HCT116 (cell line): Measurements from ENCODE around the gene SZT2. TPM values are rescaled to one million over a fixed set of nuclear protein-coding genes. Genes with fewer than 3 reads are reported as not detected.

ENCODE experiments used
- ATAC-seq: fragments of 200-7000 bp; cut with Tn5 transposase; 2 replicates; pipeline ENCODE4 v1.9.1; 2020; ENCODE audit warnings: mild to moderate bottlenecking, moderate library complexity
- BruUV-seq: library from RNA; stranded (reverse); fragments of 400-500 nt; replicated peaks from 2 replicates; lab custom pipeline; 2021; lab: Mats Ljungman, UMichigan
- CTCF ChIA-PET: fragments of 300-600 bp; sonication (Branson Sonifier 250); formaldehyde crosslinking; loops from one replicate; lab custom pipeline; 2021; ENCODE audit warnings: antibody characterized with exemption; lab: Charles Lee
- POLR2A ChIA-PET: fragments of 300-600, 350-600 bp; sonication (Branson Sonifier 250); formaldehyde crosslinking; loops from one replicate; lab custom pipeline; 2021; ENCODE audit warnings: antibody characterized with exemption; lab: Charles Lee
- RAD21 ChIA-PET, 2 experiments: fragments of 300-600 bp; sonication (Branson Sonifier 250); formaldehyde crosslinking; loops; one replicate each; lab custom pipeline; 2023; ENCODE audit warnings: low total read pairs in 2 of 2; ENCODE audit not compliant: uncharacterized antibody in 2 of 2, unreplicated experiment in 2 of 2, low non-redundant PET in 1 of 2; lab: Charles Lee
- DNase-seq: peaks from one replicate; pipeline ENCODE4 v3.0.0-alpha.2; 2010; ENCODE audit warnings: low read depth, low spot score
- H2AFZ ChIP-seq: fragments of 200-600 bp; shearing (Covaris generic), sonication (generic); 2 replicates; pipeline ENCODE4 v1.6.1; 2017; ENCODE audit warnings: low read depth, mixed run types, mixed read lengths, antibody characterized with exemption, low read length; ENCODE audit not compliant: poor library complexity, severe bottlenecking
- H3K27ac ChIP-seq: 2 replicates; pipeline ENCODE4 v1.5.1; 2012; ENCODE audit warnings: low read depth, low read length
- H3K27me3 ChIP-seq: fragments of 200-600 bp; sonication (generic); 2 replicates; pipeline ENCODE4 v1.6.1; 2016; ENCODE audit warnings: mixed run types, low read length, mixed read lengths; ENCODE audit not compliant: insufficient read depth
- H3K36me3 ChIP-seq, 2 experiments: fragments of 200-500 bp in 1 of 2; fragments of 200-600 bp in 1 of 2; sonication (Bioruptor generic) in 1 of 2; sonication (generic) in 1 of 2; 2 replicates each; pipeline versions ENCODE4 v1.5.1 to v1.6.1; 2014 to 2016; ENCODE audit warnings: low read length in 2 of 2, inconsistent platforms in 1 of 2, mixed read lengths in 1 of 2, mixed run types in 1 of 2; ENCODE audit not compliant: insufficient read depth in 2 of 2, control insufficient read depth in 1 of 2
- H3K4me1 ChIP-seq, 2 experiments: fragments of 200-600 bp in 1 of 2; sonication (generic) in 1 of 2; 2 replicates each; pipeline versions ENCODE4 v1.5.1 to v1.6.1; 2012 to 2017; ENCODE audit warnings: low read length in 2 of 2, inconsistent platforms in 1 of 2, mild to moderate bottlenecking in 1 of 2, mixed read lengths in 1 of 2, mixed run types in 1 of 2, moderate library complexity in 1 of 2; ENCODE audit not compliant: insufficient read depth in 2 of 2, control insufficient read depth in 1 of 2
- H3K4me2 ChIP-seq: fragments of 200-600 bp; sonication (generic); 2 replicates; pipeline ENCODE4 v1.6.1; 2017; ENCODE audit warnings: mixed run types, low read length, mixed read lengths
- H3K4me3 ChIP-seq, 2 experiments: fragments of 200-600 bp in 1 of 2; sonication (generic) in 1 of 2; replicated peaks in 1 of 2; 2 replicates each; pipeline ENCODE4 v1.5.1; 2011 to 2016; ENCODE audit warnings: low read length in 2 of 2, control low read depth in 1 of 2, low read depth in 1 of 2, mild to moderate bottlenecking in 1 of 2, mixed read lengths in 1 of 2, mixed run types in 1 of 2
- H3K79me2 ChIP-seq: fragments of 200-600 bp; sonication (generic); 2 replicates; pipeline ENCODE4 v1.6.1; 2017; ENCODE audit warnings: mild to moderate bottlenecking, mixed run types, low read length, moderate library complexity, mixed read lengths; ENCODE audit not compliant: insufficient read depth
- H3K9ac ChIP-seq: fragments of 200-600 bp; sonication (generic); 2 replicates; pipeline ENCODE4 v1.6.1; 2016; ENCODE audit warnings: low read length, mixed read lengths
- H3K9me2 ChIP-seq: fragments of 200-600 bp; sonication (generic), shearing (Covaris generic); 2 replicates; pipeline ENCODE4 v1.6.1; 2017; ENCODE audit warnings: mixed run types, mild to moderate bottlenecking, moderate library complexity; ENCODE audit not compliant: insufficient read depth
- H3K9me3 ChIP-seq, 2 experiments: fragments of 200-500 bp in 1 of 2; fragments of 200-600 bp in 1 of 2; sonication (Bioruptor generic) in 1 of 2; sonication (generic) in 1 of 2; 2 replicates each; pipeline ENCODE4 v1.6.1; 2014 to 2017; ENCODE audit warnings: low read length in 2 of 2, mixed read lengths in 2 of 2, inconsistent platforms in 1 of 2, low read depth in 1 of 2, mild to moderate bottlenecking in 1 of 2, mixed run types in 1 of 2, moderate library complexity in 1 of 2; ENCODE audit not compliant: control insufficient read depth in 1 of 2, insufficient read depth in 1 of 2
- H4K20me1 ChIP-seq: fragments of 200-600 bp; sonication (generic), shearing (Covaris generic); 2 replicates; pipeline ENCODE4 v1.6.1; 2017; ENCODE audit warnings: mixed run types, mild to moderate bottlenecking, moderate library complexity; ENCODE audit not compliant: insufficient read depth
- CBX3 ChIP-seq: IDR thresholded peaks from 2 replicates; pipeline ENCODE4 v1.6.1; 2012; ENCODE audit warnings: low read depth
- CEBPB ChIP-seq: IDR thresholded peaks from 2 replicates; pipeline ENCODE4 v1.6.1; 2012; ENCODE audit warnings: low read depth
- ELF1 ChIP-seq: IDR thresholded peaks from 2 replicates; pipeline ENCODE4 v1.6.1; 2012; ENCODE audit warnings: low read depth, borderline replicate concordance
- EZH2 ChIP-seq: fragments of 200-600 bp; sonication (generic); IDR thresholded peaks from 2 replicates; pipeline ENCODE4 v1.6.1; 2017; ENCODE audit warnings: antibody characterized with exemption, mixed run types
- EZH2phosphoT487 ChIP-seq: fragments of 200-600 bp; IDR thresholded peaks from 2 replicates; pipeline ENCODE4 v1.6.1; 2018; ENCODE audit warnings: antibody characterized with exemption, borderline replicate concordance
- FOSL1 ChIP-seq: IDR thresholded peaks from 2 replicates; pipeline ENCODE4 v1.6.1; 2012; ENCODE audit warnings: low read depth
- JUND ChIP-seq: IDR thresholded peaks from 2 replicates; pipeline ENCODE4 v1.6.1; 2012
- POLR2A ChIP-seq: IDR thresholded peaks from 2 replicates; pipeline ENCODE4 v1.7.0; 2011; ENCODE audit warnings: borderline replicate concordance; ENCODE audit not compliant: insufficient read depth, insufficient read length; ENCODE audit errors: extremely low read depth
- POLR2AphosphoS5 ChIP-seq: IDR thresholded peaks from 2 replicates; pipeline ENCODE4 v1.6.1; 2011; ENCODE audit warnings: mild to moderate bottlenecking, low read depth, low read length, moderate library complexity
- RAD21 ChIP-seq: IDR thresholded peaks from 2 replicates; pipeline ENCODE4 v1.6.1; 2012; ENCODE audit warnings: low read depth, mild to moderate bottlenecking
- SIN3A ChIP-seq: IDR thresholded peaks from 2 replicates; pipeline ENCODE4 v1.6.1; 2012; ENCODE audit warnings: low read depth
- SP1 ChIP-seq: IDR thresholded peaks from 2 replicates; pipeline ENCODE4 v1.6.1; 2012; ENCODE audit warnings: low read depth
- TCF7L2 ChIP-seq: IDR thresholded peaks from 2 replicates; pipeline ENCODE4 v1.7.0; 2011; ENCODE audit warnings: borderline replicate concordance, inconsistent platforms; ENCODE audit not compliant: insufficient read depth, insufficient read length; ENCODE audit errors: extremely low read depth
- YY1 ChIP-seq: IDR thresholded peaks from 2 replicates; pipeline ENCODE4 v1.6.1; 2011; ENCODE audit warnings: low read length, low read depth, moderate library complexity, mild to moderate bottlenecking; ENCODE audit not compliant: insufficient replicate concordance; ENCODE audit errors: extremely low read depth
- intact Hi-C: fragments of 100-400 bp; cut with micrococcal nuclease; formaldehyde crosslinking; loops from 2 replicates; pipeline ENCODE4 v1.10.0; 2022
- total RNA-seq: library from RNA; stranded (reverse); gene quantifications from one replicate; pipeline ENCODE4 v1.2.1, GENCODE V29; 2021; ENCODE audit not compliant: unreplicated experiment
- TF ChIP-seq, protein P1 (sequence below): IDR thresholded peaks from 2 replicates; pipeline ENCODE4 v1.6.1; 2011; ENCODE audit warnings: mild to moderate bottlenecking, low read length, moderate library complexity; ENCODE audit not compliant: insufficient replicate concordance; ENCODE audit errors: extremely low read depth
- TF ChIP-seq, protein P2 (sequence below): IDR thresholded peaks from 2 replicates; pipeline ENCODE4 v1.6.1; 2012
- TF ChIP-seq, protein P3 (sequence below), 3 experiments: fragments of 200-600 bp in 1 of 3; sonication (generic) in 1 of 3; IDR thresholded peaks in 2 of 3; conservative IDR thresholded peaks in 1 of 3; 2 replicates each; pipeline ENCODE4 v1.5.1; 2012 to 2017; ENCODE audit warnings: low read depth in 2 of 3, low read length in 2 of 3, antibody characterized with exemption in 1 of 3, borderline replicate concordance in 1 of 3, control low read depth in 1 of 3, mild to moderate bottlenecking in 1 of 3, mixed read lengths in 1 of 3, mixed run types in 1 of 3, moderate library complexity in 1 of 3; ENCODE audit not compliant: insufficient read depth in 1 of 3
- TF ChIP-seq, protein P4 (sequence below): IDR thresholded peaks from 2 replicates; pipeline ENCODE4 v1.6.1; 2012; ENCODE audit warnings: low read depth
- TF ChIP-seq, protein P5 (sequence below): IDR thresholded peaks from 2 replicates; pipeline ENCODE4 v1.6.1; 2012

SZT2 gene
- total RNA-seq, 1 experiment from 2014 or later, result 43.0 TPM

DNA sequence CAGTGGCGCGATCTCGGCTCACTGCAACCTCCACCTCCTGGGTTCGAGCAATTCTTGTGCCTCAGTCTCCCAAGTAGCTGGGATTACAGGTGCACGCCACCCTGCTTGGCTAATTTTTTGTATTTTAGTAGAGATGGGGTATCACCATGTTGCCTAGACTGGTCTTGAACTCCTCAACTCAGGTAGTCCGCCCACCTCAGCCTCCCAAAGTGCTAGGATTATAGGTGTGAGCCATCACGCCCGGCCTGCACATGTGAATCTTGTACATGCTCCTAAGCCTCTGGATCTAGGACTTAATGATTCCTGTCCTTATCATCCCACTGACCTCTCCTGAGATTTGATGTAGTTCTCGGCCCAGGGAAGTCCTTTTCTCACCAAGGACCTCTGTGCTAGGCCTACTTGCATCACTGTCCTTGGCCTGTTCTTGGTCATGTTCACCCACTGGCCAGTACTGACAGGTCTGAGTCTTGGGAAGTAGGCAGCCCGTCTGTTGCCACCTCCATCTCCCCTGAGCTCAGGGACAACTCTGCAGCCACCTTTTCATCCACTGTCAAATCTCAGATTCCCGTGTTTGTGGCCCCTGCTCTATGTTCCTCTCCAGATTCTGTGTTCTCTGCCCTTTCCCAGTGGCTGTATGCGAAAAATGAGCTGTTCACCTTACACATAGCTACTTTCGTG, 54.6 kb downstream of the SZT2 start:
- Histone ChIP-seq H3K9ac (no peak overlapping the region), H2AFZ (no peak overlapping the region), H3K4me3 (no peak overlapping the region), H3K27ac (no peak overlapping the region), H3K4me2 (0 out of 2 replicates have a peak overlapping the region, but pooled peaks have one; percentile 0), H3K27me3 (no peaks in the 10 kb centered on the region), H3K9me2 (no peaks in the 10 kb centered on the region), H4K20me1 (no peaks in the 10 kb centered on the region), H3K9me3 (no peaks in the 10 kb centered on the region), H3K79me2 (no peaks in the 10 kb centered on the region), H3K4me1 (peaks cover 0 to 7% of the 10 kb centered on the region in 2 experiments; a peak in 2 of 4 replicates), H3K36me3 (peaks cover 0 to 17% of the 10 kb centered on the region in 2 experiments; a peak in 2 of 4 replicates)
- ChIA-PET CTCF (no interaction called here), POLR2A (interaction anchor here (1.4 kb wide), 1 partner anchor 10 kb away, joined by 6 read pairs; the partner anchor contains the start of gene HYI), RAD21 (no interaction called here)
- no peak for ATAC-seq
- DNase-seq, result no peak
- intact Hi-C loops, result no loop called here
- no TSS peak for BruUV-seq
- TF ChIP-seq TCF7L2, result no peak
- TF ChIP-seq SIN3A, result no peak
- TF ChIP-seq, protein P1, sequence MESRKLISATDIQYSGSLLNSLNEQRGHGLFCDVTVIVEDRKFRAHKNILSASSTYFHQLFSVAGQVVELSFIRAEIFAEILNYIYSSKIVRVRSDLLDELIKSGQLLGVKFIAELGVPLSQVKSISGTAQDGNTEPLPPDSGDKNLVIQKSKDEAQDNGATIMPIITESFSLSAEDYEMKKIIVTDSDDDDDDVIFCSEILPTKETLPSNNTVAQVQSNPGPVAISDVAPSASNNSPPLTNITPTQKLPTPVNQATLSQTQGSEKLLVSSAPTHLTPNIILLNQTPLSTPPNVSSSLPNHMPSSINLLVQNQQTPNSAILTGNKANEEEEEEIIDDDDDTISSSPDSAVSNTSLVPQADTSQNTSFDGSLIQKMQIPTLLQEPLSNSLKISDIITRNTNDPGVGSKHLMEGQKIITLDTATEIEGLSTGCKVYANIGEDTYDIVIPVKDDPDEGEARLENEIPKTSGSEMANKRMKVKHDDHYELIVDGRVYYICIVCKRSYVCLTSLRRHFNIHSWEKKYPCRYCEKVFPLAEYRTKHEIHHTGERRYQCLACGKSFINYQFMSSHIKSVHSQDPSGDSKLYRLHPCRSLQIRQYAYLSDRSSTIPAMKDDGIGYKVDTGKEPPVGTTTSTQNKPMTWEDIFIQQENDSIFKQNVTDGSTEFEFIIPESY, result no peak
- TF ChIP-seq EZH2phosphoT487, result no peak
- TF ChIP-seq, protein P2, sequence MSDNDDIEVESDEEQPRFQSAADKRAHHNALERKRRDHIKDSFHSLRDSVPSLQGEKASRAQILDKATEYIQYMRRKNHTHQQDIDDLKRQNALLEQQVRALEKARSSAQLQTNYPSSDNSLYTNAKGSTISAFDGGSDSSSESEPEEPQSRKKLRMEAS, result no peak
- no peak for TF ChIP-seq SP1
- no peak for TF ChIP-seq FOSL1
- TF ChIP-seq RAD21, result no peak
- TF ChIP-seq JUND, result no peak
- no peak for TF ChIP-seq YY1
- TF ChIP-seq, protein P3, sequence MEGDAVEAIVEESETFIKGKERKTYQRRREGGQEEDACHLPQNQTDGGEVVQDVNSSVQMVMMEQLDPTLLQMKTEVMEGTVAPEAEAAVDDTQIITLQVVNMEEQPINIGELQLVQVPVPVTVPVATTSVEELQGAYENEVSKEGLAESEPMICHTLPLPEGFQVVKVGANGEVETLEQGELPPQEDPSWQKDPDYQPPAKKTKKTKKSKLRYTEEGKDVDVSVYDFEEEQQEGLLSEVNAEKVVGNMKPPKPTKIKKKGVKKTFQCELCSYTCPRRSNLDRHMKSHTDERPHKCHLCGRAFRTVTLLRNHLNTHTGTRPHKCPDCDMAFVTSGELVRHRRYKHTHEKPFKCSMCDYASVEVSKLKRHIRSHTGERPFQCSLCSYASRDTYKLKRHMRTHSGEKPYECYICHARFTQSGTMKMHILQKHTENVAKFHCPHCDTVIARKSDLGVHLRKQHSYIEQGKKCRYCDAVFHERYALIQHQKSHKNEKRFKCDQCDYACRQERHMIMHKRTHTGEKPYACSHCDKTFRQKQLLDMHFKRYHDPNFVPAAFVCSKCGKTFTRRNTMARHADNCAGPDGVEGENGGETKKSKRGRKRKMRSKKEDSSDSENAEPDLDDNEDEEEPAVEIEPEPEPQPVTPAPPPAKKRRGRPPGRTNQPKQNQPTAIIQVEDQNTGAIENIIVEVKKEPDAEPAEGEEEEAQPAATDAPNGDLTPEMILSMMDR (IDR thresholded peaks at IDR 0.05 in 2 of 3, conservative IDR thresholded peaks at IDR 0.05 in 1 of 3; ENCODE audit: borderline replicate concordance in 1 of 3, insufficient read depth in 1 of 3, low read depth in 2 of 3, low read length in 2 of 3), result no peak
- TF ChIP-seq, protein P4, sequence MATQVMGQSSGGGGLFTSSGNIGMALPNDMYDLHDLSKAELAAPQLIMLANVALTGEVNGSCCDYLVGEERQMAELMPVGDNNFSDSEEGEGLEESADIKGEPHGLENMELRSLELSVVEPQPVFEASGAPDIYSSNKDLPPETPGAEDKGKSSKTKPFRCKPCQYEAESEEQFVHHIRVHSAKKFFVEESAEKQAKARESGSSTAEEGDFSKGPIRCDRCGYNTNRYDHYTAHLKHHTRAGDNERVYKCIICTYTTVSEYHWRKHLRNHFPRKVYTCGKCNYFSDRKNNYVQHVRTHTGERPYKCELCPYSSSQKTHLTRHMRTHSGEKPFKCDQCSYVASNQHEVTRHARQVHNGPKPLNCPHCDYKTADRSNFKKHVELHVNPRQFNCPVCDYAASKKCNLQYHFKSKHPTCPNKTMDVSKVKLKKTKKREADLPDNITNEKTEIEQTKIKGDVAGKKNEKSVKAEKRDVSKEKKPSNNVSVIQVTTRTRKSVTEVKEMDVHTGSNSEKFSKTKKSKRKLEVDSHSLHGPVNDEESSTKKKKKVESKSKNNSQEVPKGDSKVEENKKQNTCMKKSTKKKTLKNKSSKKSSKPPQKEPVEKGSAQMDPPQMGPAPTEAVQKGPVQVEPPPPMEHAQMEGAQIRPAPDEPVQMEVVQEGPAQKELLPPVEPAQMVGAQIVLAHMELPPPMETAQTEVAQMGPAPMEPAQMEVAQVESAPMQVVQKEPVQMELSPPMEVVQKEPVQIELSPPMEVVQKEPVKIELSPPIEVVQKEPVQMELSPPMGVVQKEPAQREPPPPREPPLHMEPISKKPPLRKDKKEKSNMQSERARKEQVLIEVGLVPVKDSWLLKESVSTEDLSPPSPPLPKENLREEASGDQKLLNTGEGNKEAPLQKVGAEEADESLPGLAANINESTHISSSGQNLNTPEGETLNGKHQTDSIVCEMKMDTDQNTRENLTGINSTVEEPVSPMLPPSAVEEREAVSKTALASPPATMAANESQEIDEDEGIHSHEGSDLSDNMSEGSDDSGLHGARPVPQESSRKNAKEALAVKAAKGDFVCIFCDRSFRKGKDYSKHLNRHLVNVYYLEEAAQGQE, result no peak
- TF ChIP-seq EZH2, result no peak
- no peak for TF ChIP-seq POLR2AphosphoS5
- TF ChIP-seq CEBPB, result no peak
- TF ChIP-seq, protein P5, sequence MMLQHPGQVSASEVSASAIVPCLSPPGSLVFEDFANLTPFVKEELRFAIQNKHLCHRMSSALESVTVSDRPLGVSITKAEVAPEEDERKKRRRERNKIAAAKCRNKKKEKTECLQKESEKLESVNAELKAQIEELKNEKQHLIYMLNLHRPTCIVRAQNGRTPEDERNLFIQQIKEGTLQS, result no peak
- no peak for TF ChIP-seq POLR2A
- TF ChIP-seq CBX3, result no peak
- TF ChIP-seq ELF1, result no peak
